HG02678 (cell line): ENCODE measurements around the gene MAD1L1.

Experiments
- ATAC-seq: cut with Tn5 transposase; IDR thresholded peaks from one replicate; pipeline ENCODE4 v1.9.1; 2021; ENCODE audit warnings: mild to moderate bottlenecking, moderate library complexity; ENCODE audit not compliant: unreplicated experiment

Gene MAD1L1

DNA sequence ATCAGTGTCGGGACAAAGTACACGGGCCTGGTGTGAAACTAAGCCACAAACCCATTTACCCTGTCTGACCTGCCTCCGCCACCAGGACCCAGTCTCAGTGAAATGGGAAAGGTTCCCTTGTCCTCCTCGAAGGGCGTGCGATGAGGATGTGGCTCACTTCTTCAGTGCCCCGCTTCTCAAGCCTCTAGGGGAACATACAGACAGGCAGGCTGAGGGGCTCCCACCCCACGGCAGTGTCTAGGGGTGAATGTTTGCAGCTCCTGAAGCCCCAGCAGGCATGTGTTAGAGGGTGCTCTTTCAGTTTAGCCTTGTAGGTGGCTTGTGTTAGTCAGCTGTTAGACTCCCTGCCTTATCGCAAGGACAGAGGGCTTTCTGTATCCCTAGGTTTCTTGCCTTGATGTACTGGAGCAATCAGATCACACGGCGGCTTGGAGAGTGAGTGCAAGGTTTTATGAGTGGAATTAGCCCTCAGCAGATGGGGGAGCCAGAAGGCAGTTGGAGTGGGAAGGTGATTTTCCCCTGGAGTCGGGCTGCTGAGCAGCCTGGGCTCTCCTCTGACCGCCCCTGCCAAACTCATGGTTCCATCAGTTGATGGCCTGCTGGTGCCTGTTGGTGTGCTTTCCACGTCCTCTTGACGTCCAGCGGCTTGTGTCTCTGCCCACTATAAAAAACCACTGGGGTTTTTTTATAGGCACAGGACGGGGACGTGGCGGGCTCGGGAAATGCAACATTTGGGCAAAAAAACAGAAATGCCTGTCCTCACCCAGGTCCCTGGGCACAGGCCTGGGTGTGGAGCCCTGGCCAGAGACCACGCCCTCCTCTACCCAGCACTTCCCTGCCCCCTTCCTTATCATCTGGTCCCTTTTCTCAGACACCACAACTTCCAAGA, 10.0 kb upstream of the MAD1L1 start:
- no peak for ATAC-seq

GRCh38 chr7:2241580-2242540, 9.1 kb upstream of the MAD1L1 start, which contains the start of the genes MRM2 and NUDT1:
MRM2 (minus strand) TSS chr7:2242205; CDS start chr7:2242169, 36 bp downstream.
NUDT1 (plus strand) TSS chr7:2242226; CDS start chr7:2244575, 2,349 bp downstream.
- ATAC-seq = peak; percentile 77

- no peak for ATAC-seq
Measured at GRCh38 chr7:2239242-2239641, 6.5 kb upstream of the MAD1L1 start.

GRCh38 chr7:2237109-2237602, 4.4 kb upstream of the MAD1L1 start:
- ATAC-seq = peak; percentile 57

DNA sequence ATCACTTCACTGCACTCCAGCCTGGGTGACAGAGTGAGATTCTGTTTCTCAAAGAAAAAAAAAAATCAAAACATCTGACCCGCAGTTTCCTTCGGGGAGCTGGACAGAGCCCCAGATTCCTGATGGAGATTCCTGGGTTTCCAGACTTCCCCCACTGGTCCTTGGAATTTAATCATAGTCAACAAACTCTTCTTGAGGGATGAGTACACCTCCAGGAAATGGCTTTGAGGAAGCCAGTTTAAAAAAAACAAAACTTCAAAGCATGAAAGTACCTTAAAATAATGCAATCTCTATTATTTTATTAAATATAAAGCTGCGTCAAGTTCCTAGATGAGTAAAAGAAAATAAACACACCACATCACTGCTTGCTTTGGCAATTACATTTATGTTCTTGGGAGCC, 1.2 kb upstream of the MAD1L1 start:
- no peak for ATAC-seq

DNA sequence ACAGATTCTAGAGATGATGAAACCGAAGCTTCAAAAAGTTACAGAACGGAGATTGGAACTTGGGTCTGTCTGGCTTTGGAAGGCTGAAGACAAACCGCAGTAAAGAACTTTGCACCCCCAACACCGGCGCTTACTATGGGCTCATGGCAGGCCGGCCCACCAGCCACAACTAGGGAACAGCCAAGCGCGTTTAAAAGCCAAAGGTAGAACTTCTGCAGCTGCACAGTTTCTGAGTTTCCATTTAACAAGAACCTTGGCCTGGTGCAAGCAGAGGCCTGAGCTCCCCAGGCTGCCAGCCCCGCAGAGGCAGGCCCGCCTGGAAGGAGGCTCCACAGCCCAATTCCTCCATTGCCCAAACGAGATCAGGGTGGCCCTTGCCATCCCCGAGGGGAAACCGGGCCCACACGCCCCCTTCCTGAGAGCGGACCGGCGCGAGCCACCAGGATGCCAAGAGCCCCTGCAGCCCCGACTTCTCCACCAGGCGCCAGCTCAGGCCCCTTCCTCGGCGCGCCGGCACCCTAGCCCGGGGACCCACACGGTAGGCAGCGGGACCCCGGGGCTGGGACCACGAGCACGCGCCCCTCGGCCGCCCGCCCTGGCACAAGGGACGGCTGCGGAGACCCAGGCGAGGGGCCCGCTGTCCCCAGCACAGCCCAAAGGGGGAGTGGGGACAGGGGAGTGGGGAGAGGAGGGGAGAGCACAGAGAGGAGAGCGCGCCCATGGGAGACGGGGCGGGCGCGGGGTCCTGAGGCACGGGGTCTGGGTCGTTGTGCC, 566 bp downstream of the MAD1L1 start:
- ATAC-seq = peak; percentile 30

- no peak for ATAC-seq
Measured at GRCh38 chr7:2230882-2231281, 1.9 kb downstream of the MAD1L1 start.

DNA sequence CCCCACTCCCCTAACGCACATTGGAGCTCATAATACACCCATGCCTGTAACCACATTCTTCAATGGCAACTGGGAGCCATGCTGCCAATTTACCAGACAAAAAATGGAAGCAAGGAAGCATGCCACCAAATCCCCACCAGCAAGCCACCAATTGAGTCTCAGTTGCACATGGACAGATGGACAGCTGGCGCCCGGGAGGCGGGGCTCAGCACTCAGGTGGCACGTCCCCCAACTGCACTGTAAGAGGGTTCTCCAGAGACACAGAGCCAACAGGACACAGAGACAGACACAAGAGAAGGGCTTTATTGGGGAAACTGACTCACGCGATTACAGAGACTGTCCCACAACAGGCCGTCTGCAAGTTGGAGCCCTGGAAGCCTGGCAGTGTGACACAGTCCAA, 2.5 kb downstream of the MAD1L1 start:
- no peak for ATAC-seq

GRCh38 chr7:2229467-2229866, 3.3 kb downstream of the MAD1L1 start:
- no peak for ATAC-seq

DNA sequence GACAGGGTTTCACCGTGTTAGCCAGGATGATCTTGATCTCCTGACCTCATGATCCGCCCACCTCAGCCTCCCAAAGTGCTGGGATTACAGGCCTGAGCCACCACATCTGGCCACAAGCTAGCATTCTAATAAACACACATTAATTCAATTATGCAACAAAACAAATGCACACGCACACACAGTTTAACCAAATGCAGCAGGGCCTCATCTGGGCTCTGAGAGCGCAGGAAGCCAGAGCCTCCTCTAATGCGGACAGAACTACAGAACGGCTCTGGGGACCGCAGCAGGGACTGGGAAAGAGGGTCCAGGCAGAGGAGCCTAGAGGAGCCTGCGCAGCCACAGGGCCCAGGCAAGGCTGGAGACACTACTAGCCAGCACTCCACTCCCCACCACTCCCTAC, 3.8 kb downstream of the MAD1L1 start:
- ATAC-seq = no peak

- no peak for ATAC-seq
Measured at GRCh38 chr7:2227699-2228098, 5.0 kb downstream of the MAD1L1 start.

GRCh38 chr7:2225830-2226229, 6.9 kb downstream of the MAD1L1 start:
- ATAC-seq = no peak

DNA sequence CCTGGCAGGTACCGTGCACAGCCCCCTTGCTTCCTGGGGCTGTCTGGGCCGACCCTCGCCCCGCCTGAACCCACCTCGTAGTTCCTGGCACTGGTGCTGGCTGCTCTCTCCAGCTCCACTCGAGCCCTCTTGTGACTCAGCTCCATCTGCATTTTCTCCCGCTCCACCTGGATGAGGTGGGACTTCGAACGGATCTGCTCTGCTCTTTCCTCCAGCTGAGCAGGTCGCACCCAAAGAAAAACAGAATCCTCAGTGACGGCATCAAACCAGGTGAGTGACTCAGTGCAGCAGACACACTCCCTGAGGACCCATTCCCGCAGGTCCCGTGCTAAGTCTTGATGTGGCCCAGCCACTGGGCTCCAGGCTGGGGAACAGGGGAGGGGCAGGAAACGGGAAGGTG, 7.4 kb downstream of the MAD1L1 start:
- no peak for ATAC-seq

GRCh38 chr7:2224934-2225333, 7.8 kb downstream of the MAD1L1 start:
- ATAC-seq = no peak

DNA sequence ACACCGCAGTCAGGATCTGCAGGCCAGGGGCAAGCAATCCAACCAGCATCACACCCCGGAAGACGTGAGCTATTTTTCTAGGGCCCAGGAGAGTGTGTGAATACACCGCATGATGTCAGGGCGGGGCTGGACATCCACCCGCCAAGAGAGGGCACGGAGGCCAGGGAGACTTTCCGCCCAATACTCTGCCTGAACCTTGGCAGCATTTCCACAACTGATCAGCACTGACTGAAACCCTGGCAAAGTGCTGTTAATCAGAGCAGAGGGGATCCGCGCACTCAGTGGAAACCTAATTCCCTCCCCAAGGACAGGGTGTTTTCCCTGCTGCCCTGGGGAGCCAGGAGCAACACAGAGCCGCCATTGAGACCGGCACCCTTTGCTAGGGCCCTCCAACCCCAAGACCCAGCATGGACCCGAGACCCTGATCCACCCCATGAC, 8.2 kb downstream of the MAD1L1 start:
- ATAC-seq = no peak

DNA sequence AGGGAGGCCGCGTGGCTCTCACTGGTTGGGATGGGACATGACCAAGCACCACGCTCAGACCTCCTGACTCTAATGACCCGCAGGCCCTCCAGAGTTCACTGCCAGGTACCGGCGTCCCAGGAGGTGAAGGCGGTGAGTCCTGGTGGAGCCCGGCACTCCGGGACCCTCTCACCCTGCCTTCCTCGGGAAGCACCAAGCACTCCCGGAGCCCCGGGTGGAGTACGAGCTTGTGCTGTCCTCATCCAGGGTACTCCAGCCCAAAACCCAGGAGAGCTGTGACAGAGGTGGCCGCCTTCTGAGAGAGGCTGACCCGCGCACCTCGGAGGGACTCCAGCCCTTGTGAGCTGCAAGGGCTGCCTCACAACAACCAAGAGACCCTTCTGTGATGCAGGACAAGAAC, 9.4 kb downstream of the MAD1L1 start:
- no peak for ATAC-seq

DNA sequence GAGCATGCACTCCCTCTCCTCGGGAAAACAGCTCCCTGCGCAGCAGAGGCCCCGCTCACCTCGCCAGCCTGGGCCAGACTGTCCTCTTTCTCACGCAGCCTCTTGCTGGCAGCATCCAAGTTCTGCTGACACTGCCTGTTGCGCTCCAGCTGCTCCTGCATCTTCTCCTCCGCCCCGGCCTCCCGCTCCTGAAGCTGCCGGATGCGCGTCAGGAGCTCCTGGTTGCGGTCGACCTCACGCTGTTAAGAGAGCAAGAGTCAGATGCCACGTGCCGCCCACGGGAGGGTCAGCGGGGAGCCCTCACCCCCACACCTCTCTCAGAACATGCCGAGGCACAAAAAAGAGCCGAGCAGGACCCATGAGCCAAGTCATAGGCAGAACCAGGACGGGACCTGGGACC, 10.2 kb downstream of the MAD1L1 start:
- no peak for ATAC-seq

GRCh38 chr7:2220954-2221353, 11.8 kb downstream of the MAD1L1 start:
- no peak for ATAC-seq

GRCh38 chr7:2220506-2220905, 12.2 kb downstream of the MAD1L1 start:
- no peak for ATAC-seq

- no peak for ATAC-seq
Measured at GRCh38 chr7:2220030-2220429, 12.7 kb downstream of the MAD1L1 start.

- ATAC-seq = no peak
Measured at GRCh38 chr7:2219606-2220005, 13.1 kb downstream of the MAD1L1 start.
